ENCODE data around the gene RPS26. TPM values are rescaled to one million over a fixed set of nuclear protein-coding genes. Genes with fewer than 3 reads are reported as not detected.

Gene RPS26
- 336 and 547 TPM in 2 replicates for total RNA-seq

DNA sequence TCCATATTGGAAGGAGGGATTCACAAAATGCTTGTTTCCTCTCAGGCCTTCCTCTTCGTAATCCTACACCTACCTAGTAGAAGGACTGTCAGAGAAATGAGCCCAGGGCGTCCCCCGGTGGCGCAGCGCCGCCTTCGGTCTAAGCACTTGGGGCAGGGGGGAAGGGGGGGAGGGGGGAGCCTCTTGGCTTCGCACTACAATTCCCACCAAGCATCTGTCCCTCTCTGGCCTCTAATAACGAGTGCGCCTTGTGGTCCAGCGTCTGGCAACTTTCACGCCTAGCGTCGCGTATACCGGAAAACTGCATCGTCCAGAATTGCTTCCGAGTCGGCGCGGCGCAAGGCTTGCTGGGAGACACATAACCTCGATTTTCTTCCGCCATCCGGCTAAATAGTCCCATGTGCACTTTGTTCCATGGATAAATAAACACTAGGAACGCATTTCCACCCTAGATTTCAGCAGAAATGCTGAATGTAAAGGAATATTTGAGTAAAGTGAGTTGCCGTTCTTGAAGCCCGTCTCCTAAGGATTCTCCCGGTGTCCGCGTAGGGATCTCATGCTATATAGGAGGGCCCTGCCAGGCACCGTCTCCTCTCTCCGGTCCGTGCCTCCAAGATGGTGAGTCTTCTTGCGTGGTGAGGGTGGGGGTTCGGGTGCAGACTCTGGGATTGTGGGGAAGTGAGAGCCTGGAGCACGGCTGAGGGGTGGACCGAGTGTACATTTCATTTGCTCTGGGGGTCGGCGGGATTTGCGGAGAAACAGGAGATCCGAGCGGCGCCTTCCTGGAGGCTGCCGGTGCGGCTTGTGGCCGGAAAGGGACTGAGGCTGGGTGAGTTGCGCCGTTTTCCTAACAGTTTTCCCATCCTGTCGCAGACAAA is at the start of gene RPS26:
TSS of gene RPS26 (plus strand) at position 367 of the 878 bp plus-strand sequence. CDS start at position 616, 249 bp downstream.

DNA sequence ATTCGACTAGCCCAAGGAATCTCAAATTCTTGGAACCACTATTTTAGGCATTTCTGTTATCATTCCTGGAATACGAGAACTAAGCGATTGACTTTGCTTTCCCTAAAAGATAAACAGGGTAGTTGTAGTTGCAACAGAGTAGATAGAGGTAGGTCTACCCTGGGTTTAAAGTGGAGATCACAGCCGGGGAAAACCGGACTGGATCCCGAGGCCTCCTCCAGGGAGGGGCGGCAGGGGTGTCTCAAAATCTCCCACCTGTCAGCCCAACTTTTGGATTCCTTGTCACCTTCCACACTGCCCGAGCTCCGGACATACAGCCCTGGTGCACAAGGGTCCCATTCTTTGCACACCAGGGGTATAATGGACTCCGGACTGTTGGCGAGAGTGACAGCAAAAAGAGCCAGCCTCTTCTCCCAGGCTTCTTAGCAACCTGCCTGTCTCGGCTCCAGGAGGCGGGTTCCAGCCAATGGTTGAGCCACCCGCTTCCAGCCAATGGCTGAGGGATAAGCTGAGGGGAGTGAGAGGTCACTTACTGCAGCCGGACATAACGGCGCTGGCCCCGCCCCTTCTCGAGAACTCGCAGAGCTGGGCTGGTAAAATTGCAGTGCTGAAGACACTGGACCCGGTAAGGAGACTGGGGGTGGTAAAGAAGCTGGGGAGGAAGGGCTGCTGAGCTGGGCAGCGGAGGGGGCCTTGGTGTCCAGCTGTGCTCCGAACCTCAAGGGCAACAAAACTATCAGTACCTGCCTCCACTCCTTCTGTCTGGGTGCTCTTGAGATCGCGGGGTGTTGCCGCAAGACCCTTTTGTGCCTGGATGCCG is 44.8 kb upstream of the RPS26 start, which contains the start of gene SUOX:
TSS of gene SUOX (plus strand) at position 562 of the 820 bp plus-strand sequence. CDS start 4,946 bp downstream, outside the sequence.

DNA sequence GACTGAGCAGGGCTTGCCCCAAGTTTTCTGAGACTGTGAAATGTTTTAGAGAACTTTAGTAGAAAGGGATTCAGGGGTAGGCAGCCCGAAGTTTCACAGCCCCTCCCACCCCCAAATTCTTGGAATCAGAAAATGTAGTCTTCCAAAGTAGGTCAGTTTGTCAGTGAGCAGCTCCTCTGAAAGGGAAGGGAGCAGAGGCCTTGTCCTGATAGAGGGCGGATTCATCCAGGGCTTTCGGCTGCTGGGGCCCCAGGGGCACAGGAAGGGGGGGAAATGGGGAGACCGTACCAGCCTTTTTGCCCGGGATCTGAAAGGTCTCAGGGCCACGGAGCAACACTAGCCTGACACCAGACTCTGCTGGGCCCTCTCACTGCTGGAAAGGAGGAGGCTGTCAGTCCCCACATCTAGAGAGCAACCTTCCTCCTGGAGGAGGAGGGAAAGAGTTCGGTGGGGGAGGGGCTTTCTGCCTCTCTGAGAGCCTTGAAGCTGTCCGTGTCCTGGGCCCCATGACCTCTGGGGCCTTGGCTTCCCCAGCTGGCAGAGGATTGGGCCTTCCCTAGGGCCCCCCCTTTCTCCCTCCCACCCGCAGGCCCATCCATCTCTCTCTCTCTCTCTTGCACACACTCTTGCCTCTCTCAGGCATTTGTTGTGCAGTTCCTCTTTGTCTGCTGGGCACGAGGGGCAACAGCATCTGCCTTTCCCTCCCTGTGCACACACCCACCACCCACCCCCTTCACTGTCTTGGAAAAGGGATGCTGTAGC is 21.1 kb upstream of the RPS26 start, which contains the start of gene IKZF4:
TSS of gene IKZF4 (plus strand) at position 621 of the 762 bp plus-strand sequence. CDS start 451 bp downstream, outside the sequence.

DNA sequence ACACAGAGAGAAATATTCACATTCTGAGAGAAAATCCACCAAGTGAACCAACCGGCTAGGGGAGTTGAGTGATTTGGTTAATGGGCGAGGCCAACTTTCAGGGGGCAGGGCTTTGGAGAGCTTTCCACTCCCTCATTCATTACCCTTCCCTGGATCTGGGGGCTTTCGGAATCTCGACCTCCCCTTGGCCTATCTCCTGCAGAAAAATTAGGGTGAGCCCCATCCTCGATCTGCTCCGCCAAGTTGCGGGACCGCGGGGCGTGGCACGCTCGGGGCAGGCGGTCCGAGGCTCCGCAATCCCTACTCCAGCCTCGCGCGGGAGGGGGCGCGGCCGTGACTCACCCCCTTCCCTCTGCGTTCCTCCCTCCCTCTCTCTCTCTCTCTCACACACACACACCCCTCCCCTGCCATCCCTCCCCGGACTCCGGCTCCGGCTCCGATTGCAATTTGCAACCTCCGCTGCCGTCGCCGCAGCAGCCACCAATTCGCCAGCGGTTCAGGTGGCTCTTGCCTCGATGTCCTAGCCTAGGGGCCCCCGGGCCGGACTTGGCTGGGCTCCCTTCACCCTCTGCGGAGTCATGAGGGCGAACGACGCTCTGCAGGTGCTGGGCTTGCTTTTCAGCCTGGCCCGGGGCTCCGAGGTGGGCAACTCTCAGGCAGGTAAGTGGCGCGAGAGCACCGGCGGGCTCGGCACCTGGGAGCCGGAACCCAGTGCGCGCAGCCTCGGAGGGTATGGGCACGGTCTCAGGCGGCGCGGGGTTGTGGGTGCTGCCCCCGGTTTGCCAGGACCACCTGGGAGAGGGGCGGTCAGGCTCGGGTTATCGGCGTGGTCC is 38.2 kb downstream of the RPS26 start, which contains the start of gene ERBB3:
TSS of gene ERBB3 (plus strand) at position 443 of the 833 bp plus-strand sequence. CDS start at position 579, 136 bp downstream.

Other genes with a start within 250 kb of the RPS26 start
- gene SARNP, start 224.2 kb upstream of the RPS26 start, total RNA-seq: 64.0 and 86.7 TPM in 2 replicates
- 12.9 TPM in 2 replicates for gene ORMDL2, start 223.9 kb upstream of the RPS26 start, total RNA-seq
- 43.8 and 50.7 TPM in 2 replicates for gene DNAJC14, start 212.3 kb upstream of the RPS26 start, total RNA-seq
- 5.2 and 5.3 TPM in 2 replicates for gene MMP19, start 199.0 kb upstream of the RPS26 start, total RNA-seq
- gene PYM1, start 114.0 kb upstream of the RPS26 start, total RNA-seq: 27.6 and 33.6 TPM in 2 replicates
- gene DGKA, start 110.8 kb upstream of the RPS26 start, total RNA-seq: 48.5 and 66.9 TPM in 2 replicates
- gene PMEL, start 75.9 kb upstream of the RPS26 start, total RNA-seq: 0.32 and 0.39 TPM in 2 replicates
- gene CDK2, start 75.1 kb upstream of the RPS26 start, total RNA-seq: 20.1 and 23.0 TPM in 2 replicates
- gene RAB5B, start 67.8 kb upstream of the RPS26 start, total RNA-seq: 73.7 and 76.3 TPM in 2 replicates
- gene SUOX, start 44.6 kb upstream of the RPS26 start, total RNA-seq: 11.6 and 13.9 TPM in 2 replicates
- gene IKZF4, start 20.9 kb upstream of the RPS26 start, total RNA-seq: 1.8 and 1.9 TPM in 2 replicates
- gene ERBB3, start 38.2 kb downstream of the RPS26 start, total RNA-seq: 0.65 and 0.91 TPM in 2 replicates
- gene PA2G4, start 62.6 kb downstream of the RPS26 start, total RNA-seq: 95.9 and 100 TPM in 2 replicates
- 1,970 and 2,516 TPM in 2 replicates for gene RPL41, start 74.7 kb downstream of the RPS26 start, total RNA-seq
- 5.7 and 7.4 TPM in 2 replicates for gene ZC3H10, start 76.3 kb downstream of the RPS26 start, total RNA-seq
- 212 and 228 TPM in 2 replicates for gene ESYT1, start 86.3 kb downstream of the RPS26 start, total RNA-seq
- gene MYL6B, start 110.7 kb downstream of the RPS26 start, total RNA-seq: 59.9 and 62.3 TPM in 2 replicates
- 1,601 and 1,692 TPM in 2 replicates for gene MYL6, start 116.4 kb downstream of the RPS26 start, total RNA-seq
- 56.1 and 59.6 TPM in 2 replicates for gene SMARCC2, start 147.6 kb downstream of the RPS26 start, total RNA-seq
- 74.9 and 77.1 TPM in 2 replicates for gene RNF41, start 180.0 kb downstream of the RPS26 start, total RNA-seq
- 24.3 and 25.3 TPM in 2 replicates for gene NABP2, start 182.4 kb downstream of the RPS26 start, total RNA-seq
- gene SLC39A5, start 188.1 kb downstream of the RPS26 start, total RNA-seq: not detected in 2 replicates
- gene ANKRD52, start 216.5 kb downstream of the RPS26 start, total RNA-seq: 18.7 and 18.8 TPM in 2 replicates
- 13.2 and 14.4 TPM in 2 replicates for gene COQ10A, start 225.0 kb downstream of the RPS26 start, total RNA-seq

Measured in articular chondrocyte of knee joint (primary cell).